VCaP (cell line): ENCODE measurements around the gene IL22RA1.

Source experiments
- H3K27ac ChIP-seq: fragments of 450-650 bp; 2 replicates; pipeline ENCODE4 v1.5.1; 2017
- TF ChIP-seq, protein P1 (sequence below): fragments of 450-650 bp; conservative IDR thresholded peaks from 2 replicates; pipeline ENCODE4 v1.5.1; 2017; ENCODE audit warnings: mild to moderate bottlenecking, moderate library complexity

Gene IL22RA1

DNA sequence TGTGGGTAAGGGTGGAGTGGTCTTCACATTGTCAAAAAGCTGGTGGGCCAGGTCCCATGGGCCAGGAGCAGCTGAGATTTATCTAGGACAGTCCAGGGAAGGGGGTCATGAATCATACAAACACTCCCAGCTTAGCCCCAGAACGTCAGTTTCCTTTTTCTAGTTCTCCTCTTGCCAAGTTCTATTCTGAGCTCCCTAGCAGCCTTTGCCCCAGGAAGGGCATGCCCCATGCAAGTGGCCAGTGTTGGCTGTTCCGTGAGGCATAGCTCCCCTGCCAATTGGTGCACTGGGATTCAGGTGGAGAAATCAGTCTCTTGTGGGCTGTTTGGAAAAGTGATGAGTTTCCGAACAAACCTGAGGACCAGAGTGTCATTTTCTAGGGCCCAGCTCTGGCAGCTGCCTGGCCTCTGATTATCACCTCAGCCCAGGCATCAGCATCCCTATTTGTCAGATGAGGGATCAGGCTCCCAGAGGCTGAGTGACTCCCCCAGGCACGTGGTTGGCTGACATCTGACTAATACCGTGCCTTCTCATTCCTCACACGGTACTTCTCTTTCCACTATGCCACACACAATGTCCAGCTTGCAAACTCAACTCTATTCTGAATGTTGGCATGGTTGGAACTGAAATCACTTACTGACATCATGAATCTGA lies 16.8 kb downstream of the IL22RA1 start:
- H3K27ac ChIP-seq: no peak overlapping the region
- TF ChIP-seq, protein P1, sequence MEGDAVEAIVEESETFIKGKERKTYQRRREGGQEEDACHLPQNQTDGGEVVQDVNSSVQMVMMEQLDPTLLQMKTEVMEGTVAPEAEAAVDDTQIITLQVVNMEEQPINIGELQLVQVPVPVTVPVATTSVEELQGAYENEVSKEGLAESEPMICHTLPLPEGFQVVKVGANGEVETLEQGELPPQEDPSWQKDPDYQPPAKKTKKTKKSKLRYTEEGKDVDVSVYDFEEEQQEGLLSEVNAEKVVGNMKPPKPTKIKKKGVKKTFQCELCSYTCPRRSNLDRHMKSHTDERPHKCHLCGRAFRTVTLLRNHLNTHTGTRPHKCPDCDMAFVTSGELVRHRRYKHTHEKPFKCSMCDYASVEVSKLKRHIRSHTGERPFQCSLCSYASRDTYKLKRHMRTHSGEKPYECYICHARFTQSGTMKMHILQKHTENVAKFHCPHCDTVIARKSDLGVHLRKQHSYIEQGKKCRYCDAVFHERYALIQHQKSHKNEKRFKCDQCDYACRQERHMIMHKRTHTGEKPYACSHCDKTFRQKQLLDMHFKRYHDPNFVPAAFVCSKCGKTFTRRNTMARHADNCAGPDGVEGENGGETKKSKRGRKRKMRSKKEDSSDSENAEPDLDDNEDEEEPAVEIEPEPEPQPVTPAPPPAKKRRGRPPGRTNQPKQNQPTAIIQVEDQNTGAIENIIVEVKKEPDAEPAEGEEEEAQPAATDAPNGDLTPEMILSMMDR: no peak

DNA sequence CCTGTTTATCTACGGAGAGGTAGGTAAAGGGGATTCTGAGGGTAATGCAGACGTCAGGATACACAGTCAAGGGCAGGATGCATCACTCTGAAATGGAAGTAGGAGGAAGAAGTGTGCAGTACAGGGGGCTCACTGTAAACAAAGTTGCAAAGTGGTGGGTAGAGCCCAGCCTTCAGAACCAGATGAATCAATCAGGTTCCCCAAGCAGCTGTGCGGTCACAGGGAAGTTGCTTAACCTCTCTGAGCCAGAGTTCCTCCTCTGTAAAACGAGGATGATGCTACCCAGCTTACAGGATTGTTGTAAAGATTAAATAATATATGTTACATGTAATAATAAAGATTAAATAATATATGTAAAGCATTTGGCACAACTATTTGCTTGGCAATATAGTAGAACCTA lies 17.5 kb downstream of the IL22RA1 start:
- no peak overlapping the region for H3K27ac ChIP-seq
- TF ChIP-seq, protein P1: no peak

DNA sequence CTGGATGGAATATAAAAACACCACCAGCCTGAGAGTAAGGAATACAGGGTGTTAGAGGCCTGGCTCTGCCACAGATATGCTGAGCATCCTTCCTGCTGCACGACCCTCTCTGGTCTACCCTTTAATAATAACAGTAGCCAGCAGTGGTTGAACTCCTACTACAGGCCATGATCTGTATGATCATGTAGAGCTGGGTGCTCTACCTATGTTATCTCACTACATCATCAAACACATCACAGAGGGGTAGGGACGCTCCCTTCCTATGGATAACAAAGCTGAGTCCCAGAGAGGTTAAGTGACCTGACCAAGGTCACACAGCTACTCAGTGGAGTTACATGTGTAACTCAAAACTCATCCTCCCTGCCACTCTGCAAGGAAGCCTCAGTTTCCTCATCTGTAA lies 18.0 kb downstream of the IL22RA1 start:
- TF ChIP-seq, protein P1: no peak
- no peak overlapping the region for H3K27ac ChIP-seq

DNA sequence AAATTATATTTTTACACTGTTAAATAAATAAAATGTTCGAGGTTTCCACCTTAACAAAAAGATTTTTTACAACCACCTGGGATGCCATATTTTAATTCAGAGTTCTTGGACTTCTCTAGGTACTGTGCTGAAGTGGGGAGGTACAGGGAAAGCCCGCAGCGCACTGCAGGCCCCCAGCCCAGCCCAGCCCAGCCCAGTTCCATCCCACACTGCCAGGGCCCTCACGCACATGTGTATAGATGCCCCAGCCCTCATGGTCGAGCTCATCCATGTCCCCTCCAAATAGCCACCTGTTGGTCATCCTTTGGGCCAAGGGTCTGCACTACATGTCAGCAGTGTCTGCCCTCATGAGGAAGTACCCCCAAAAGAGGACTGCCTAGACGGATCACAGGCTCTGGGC lies 19.3 kb downstream of the IL22RA1 start:
- TF ChIP-seq, protein P1: no peak
- no peak overlapping the region for H3K27ac ChIP-seq

DNA sequence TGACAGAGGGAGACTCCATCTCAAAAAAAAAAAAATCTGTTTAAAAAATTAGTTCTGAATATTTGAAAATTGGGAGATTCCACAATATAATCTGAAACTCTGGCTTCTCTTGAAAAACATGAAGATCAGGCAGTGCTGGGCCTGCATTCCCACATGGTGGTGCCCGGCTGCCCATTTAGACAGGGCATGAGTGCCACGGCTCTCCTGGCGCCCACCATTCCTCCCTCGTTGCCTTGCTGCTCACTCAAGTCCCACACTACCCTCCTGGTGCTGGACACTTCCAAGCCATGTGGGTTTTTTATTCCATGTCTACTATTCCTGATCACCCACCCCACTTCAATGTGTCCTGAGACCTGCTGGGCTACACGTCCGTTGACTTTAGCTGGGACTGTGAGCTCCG lies 20.2 kb downstream of the IL22RA1 start:
- no peak overlapping the region for H3K27ac ChIP-seq
- TF ChIP-seq, protein P1: no peak

DNA sequence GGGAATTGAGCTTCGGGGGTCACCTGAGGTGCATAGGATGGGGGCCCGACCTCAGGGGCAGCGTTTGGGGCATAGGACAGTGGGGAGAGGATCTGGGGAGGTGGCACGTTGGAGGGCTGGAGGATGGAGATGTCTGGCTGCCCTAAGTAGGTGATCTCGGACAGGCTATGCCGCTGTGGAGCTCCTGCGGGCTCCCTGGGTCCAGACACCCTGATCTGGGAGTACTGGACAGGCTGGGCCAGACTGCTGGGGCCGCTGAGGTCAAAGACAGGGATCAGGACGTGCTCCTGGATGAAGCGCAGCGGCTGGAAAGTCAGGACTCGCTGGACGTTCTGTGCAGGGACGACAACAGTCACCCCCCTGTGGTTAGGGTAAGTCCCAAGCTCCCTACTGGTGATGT lies 21.5 kb downstream of the IL22RA1 start:
- peak overlapping the region; percentile 65; the same call in 1 of the 2 replicates for H3K27ac ChIP-seq
- TF ChIP-seq, protein P1: no peak

DNA sequence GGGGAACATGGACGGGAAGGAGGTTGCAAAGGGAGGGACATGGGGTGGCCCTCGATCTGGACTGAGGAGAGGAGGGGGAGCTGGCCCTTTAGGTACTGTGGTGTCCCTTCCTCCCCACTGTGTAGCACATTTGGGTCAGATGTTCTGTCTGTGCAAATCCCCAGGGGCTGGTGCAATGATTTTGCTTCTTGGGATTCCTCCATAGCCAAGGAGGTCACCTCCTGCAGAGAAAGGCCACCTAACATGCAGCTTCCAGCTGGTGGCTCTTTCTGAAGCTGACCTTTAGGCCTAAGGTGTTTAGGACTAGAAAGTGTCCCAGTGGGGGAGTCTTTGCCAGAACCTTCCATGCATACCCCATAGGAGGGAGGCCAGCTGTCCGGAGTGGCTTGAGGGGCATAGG lies 22.0 kb downstream of the IL22RA1 start:
- peak overlapping the region; percentile 65 for H3K27ac ChIP-seq
- TF ChIP-seq, protein P1: no peak
